Measurements from ENCODE around the gene SENP8. TPM values are rescaled to one million over a fixed set of nuclear protein-coding genes. Genes with fewer than 3 reads are reported as not detected.

Gene SENP8
- total and polyA plus RNA-seq, 4 donors: 0.67 to 1.0 (median 0.88) TPM

DNA sequence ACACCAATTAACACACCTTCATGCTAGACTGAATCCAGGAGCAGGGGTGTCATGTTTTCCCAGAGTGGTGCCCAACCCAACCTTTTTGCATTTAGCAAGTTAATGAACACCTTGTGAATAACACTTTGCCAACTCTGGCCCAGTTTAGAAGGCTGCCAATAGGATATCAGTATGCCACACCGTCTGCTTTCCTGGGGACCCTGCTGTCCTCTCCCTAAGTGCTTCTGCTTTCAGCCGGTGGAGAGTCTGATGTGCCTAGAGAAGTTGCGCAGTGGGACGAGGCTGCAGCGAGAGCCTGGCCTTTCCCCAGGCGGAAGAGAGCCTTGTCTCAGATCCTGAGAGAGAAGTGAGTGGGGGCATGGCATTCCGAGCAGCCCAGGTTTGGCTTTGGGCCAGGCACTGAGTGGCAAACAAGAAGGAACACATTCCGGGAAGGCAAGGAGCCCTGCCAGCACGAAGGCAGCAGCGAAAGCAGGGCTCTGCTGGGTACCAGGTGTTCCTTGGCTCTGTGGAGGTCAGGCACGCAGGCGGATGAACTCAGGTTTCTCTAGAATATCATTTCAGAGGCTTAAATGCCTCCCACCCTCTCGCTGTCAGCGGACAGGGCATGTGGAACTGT is 36.9 kb downstream of the SENP8 start:
- TF ChIP-seq, protein P1, sequence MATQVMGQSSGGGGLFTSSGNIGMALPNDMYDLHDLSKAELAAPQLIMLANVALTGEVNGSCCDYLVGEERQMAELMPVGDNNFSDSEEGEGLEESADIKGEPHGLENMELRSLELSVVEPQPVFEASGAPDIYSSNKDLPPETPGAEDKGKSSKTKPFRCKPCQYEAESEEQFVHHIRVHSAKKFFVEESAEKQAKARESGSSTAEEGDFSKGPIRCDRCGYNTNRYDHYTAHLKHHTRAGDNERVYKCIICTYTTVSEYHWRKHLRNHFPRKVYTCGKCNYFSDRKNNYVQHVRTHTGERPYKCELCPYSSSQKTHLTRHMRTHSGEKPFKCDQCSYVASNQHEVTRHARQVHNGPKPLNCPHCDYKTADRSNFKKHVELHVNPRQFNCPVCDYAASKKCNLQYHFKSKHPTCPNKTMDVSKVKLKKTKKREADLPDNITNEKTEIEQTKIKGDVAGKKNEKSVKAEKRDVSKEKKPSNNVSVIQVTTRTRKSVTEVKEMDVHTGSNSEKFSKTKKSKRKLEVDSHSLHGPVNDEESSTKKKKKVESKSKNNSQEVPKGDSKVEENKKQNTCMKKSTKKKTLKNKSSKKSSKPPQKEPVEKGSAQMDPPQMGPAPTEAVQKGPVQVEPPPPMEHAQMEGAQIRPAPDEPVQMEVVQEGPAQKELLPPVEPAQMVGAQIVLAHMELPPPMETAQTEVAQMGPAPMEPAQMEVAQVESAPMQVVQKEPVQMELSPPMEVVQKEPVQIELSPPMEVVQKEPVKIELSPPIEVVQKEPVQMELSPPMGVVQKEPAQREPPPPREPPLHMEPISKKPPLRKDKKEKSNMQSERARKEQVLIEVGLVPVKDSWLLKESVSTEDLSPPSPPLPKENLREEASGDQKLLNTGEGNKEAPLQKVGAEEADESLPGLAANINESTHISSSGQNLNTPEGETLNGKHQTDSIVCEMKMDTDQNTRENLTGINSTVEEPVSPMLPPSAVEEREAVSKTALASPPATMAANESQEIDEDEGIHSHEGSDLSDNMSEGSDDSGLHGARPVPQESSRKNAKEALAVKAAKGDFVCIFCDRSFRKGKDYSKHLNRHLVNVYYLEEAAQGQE (IDR thresholded peaks at IDR 0.05): no peak
- no peak for TF ChIP-seq ZBTB33 (IDR thresholded peaks at IDR 0.05)
- no peak for TF ChIP-seq FOXA2 (IDR thresholded peaks at IDR 0.05)
- TF ChIP-seq HNF4G (IDR thresholded peaks at IDR 0.05): no peak
- no peak for TF ChIP-seq JUND (IDR thresholded peaks at IDR 0.05)
- WGBS: 20% methylated on average over 14 of the region's 14 CpGs
- DNase-seq (ENCODE audit: low spot score): no peak
- Histone ChIP-seq H3K36me3 (ENCODE audit: control insufficient read depth in 4 of 4, insufficient read depth in 3 of 4, low read depth in 1 of 4, low read length in 3 of 4) (no peaks in the 10 kb centered on the region), H3K9ac (ENCODE audit: low read depth in 1 of 2, low read length in 2 of 2) (peak overlapping the region in 1 of 2 donors; percentile 32), H3K4me1 (ENCODE audit: control insufficient read depth in 4 of 4, insufficient read depth in 4 of 4, low read length in 3 of 4) (peaks cover 0 to 16% (median 13%) of the 10 kb centered on the region in 4 donors), H3K9me3 (ENCODE audit: control insufficient read depth in 4 of 4, low read length in 3 of 4) (no peaks in the 10 kb centered on the region), H3K27me3 (ENCODE audit: control insufficient read depth in 4 of 4, insufficient read depth in 4 of 4, low read length in 3 of 4) (no peaks in the 10 kb centered on the region), H3K27ac (ENCODE audit: low read depth in 1 of 2, low read length in 2 of 2) (peak overlapping the region; percentile 39 to 64), H3K4me3 (ENCODE audit: low read depth in 1 of 3, low read length in 3 of 3) (peak overlapping the region; percentile 43 to 87 (median 50))

- TF ChIP-seq FOXA1 (IDR thresholded peaks at IDR 0.05) (no peak), JUND (IDR thresholded peaks at IDR 0.05) (no peak), HNF4G (IDR thresholded peaks at IDR 0.05) (no peak), CTCF (IDR thresholded peaks at IDR 0.05; ENCODE audit: low read depth, low read length, missing input control) (peak; percentile 83), HNF4A (conservative IDR thresholded peaks at IDR 0.05) (no peak), RAD21 (IDR thresholded peaks at IDR 0.05) (peak; percentile 96 to 97)
- Histone ChIP-seq H3K27ac (ENCODE audit: low read depth in 1 of 2, low read length in 2 of 2) (peak overlapping the region in 1 of 2 donors; percentile 64), H3K9ac (ENCODE audit: low read depth in 1 of 2, low read length in 2 of 2) (peak overlapping the region; percentile 28 to 51), H3K4me3 (ENCODE audit: low read depth in 1 of 3, low read length in 3 of 3) (peak overlapping the region; percentile 43 to 87 (median 50)), H3K27me3 (ENCODE audit: control insufficient read depth in 4 of 4, insufficient read depth in 4 of 4, low read length in 3 of 4) (no peaks in the 10 kb centered on the region), H3K36me3 (ENCODE audit: control insufficient read depth in 4 of 4, insufficient read depth in 3 of 4, low read depth in 1 of 4, low read length in 3 of 4) (no peaks in the 10 kb centered on the region), H3K9me3 (ENCODE audit: control insufficient read depth in 4 of 4, low read length in 3 of 4) (no peaks in the 10 kb centered on the region), H3K4me1 (ENCODE audit: control insufficient read depth in 4 of 4, insufficient read depth in 4 of 4, low read length in 3 of 4) (peaks cover 0 to 16% (median 13%) of the 10 kb centered on the region in 4 donors)
- peak; percentile 81 for DNase-seq (ENCODE audit: low spot score)
- 6% methylated on average over 19 of the region's 19 CpGs for WGBS
Measured at GRCh38 chr15:72155635-72156616, 37.7 kb downstream of the SENP8 start.
